Stimulated activated naive CD4-positive, alpha-beta T cell (primary cell): Measurements from ENCODE around the gene PLPPR1.

Experiments used
- DNase-seq, 6 experiments: peaks; one replicate each; lab custom pipeline; 2025; lab: John Stamatoyannopoulos, UW

PLPPR1 gene

GRCh38 chr9:101209670-101210069 is 181.1 kb downstream of the PLPPR1 start:
- DNase-seq = no peak

- no peak for DNase-seq
Measured at GRCh38 chr9:101212661-101213060, 184.1 kb downstream of the PLPPR1 start.

GRCh38 chr9:101219030-101219429 is 190.5 kb downstream of the PLPPR1 start:
- no peak for DNase-seq

- no peak for DNase-seq
Measured at GRCh38 chr9:101220341-101220740, 191.8 kb downstream of the PLPPR1 start.

- no peak for DNase-seq
Measured at GRCh38 chr9:101225271-101225670, 196.7 kb downstream of the PLPPR1 start.

GRCh38 chr9:101226161-101226560 is 197.6 kb downstream of the PLPPR1 start:
- no peak for DNase-seq

GRCh38 chr9:101226803-101227202 is 198.3 kb downstream of the PLPPR1 start:
- DNase-seq = no peak

GRCh38 chr9:101229606-101230005 is 201.1 kb downstream of the PLPPR1 start:
- DNase-seq = no peak

- no peak for DNase-seq
Measured at GRCh38 chr9:101232405-101232977, 204.0 kb downstream of the PLPPR1 start.

- no peak for DNase-seq
Measured at GRCh38 chr9:101235105-101235866, 206.8 kb downstream of the PLPPR1 start.

GRCh38 chr9:101242651-101243050 is 214.1 kb downstream of the PLPPR1 start:
- DNase-seq = no peak

- DNase-seq = no peak
Measured at GRCh38 chr9:101246691-101247090, 218.2 kb downstream of the PLPPR1 start.

- no peak for DNase-seq
Measured at GRCh38 chr9:101247297-101247696, 218.8 kb downstream of the PLPPR1 start.

GRCh38 chr9:101254733-101255433 is 226.4 kb downstream of the PLPPR1 start:
- DNase-seq = no peak

GRCh38 chr9:101264727-101265126 is 236.2 kb downstream of the PLPPR1 start:
- DNase-seq = no peak

GRCh38 chr9:101265261-101265660 is 236.7 kb downstream of the PLPPR1 start:
- DNase-seq = no peak

- no peak for DNase-seq
Measured at GRCh38 chr9:101268426-101268825, 239.9 kb downstream of the PLPPR1 start.

- DNase-seq = no peak
Measured at GRCh38 chr9:101269591-101270283, 241.2 kb downstream of the PLPPR1 start.

- no peak for DNase-seq
Measured at GRCh38 chr9:101270302-101270701, 241.8 kb downstream of the PLPPR1 start.

GRCh38 chr9:101271102-101271501 is 242.6 kb downstream of the PLPPR1 start:
- no peak for DNase-seq

GRCh38 chr9:101274971-101275768 is 246.6 kb downstream of the PLPPR1 start:
- DNase-seq = no peak

GRCh38 chr9:101275769-101276250 is 247.3 kb downstream of the PLPPR1 start:
- DNase-seq = no peak
